ENCODE data around the gene MACROD2. TPM values are rescaled to one million over a fixed set of nuclear protein-coding genes. Genes with fewer than 3 reads are reported as not detected.

Gene MACROD2
- total and polyA plus RNA-seq, 4 donors: 0.66 to 10.5 (median 3.3) TPM

DNA sequence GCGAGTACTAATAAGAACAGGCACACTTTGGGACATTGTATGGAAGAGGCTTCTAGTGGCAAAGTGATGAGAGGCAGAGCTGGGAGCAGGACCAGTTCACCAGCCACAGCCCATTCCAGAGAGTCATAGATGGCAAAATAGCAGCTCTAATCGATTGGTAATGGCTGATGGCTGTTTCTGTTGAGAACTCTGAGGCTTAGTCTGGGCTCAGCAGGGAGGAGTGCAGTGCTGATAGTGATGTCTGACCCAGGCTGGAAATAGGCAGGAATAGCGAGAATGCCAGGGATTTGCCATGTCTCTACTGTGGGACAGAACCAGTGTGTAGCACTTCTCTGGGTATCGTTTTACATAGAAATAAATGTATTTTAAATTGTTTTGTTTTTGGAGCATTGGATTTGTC, 962.1 kb downstream of the MACROD2 start:
- Histone ChIP-seq H3K9me3 (ENCODE audit: control insufficient read depth in 4 of 4, low read length in 3 of 4) (no peaks in the 10 kb centered on the region), H3K9ac (ENCODE audit: low read depth in 1 of 2, low read length in 2 of 2) (no peak overlapping the region), H3K4me3 (ENCODE audit: low read depth in 1 of 3, low read length in 3 of 3) (no peak overlapping the region), H3K27ac (ENCODE audit: low read depth in 1 of 2, low read length in 2 of 2) (no peak overlapping the region), H3K4me1 (ENCODE audit: control insufficient read depth in 4 of 4, insufficient read depth in 4 of 4, low read length in 3 of 4) (peaks cover 0 to 2% (median 0%) of the 10 kb centered on the region in 4 donors), H3K36me3 (ENCODE audit: control insufficient read depth in 4 of 4, insufficient read depth in 3 of 4, low read depth in 1 of 4, low read length in 3 of 4) (no peaks in the 10 kb centered on the region), H3K27me3 (ENCODE audit: control insufficient read depth in 4 of 4, insufficient read depth in 4 of 4, low read length in 3 of 4) (no peaks in the 10 kb centered on the region)
- 87% methylated on average over 4 of the region's 4 CpGs for WGBS
- no peak for TF ChIP-seq NR2F2 (IDR thresholded peaks at IDR 0.05)
- no peak for DNase-seq (ENCODE audit: low spot score)

- no peak overlapping the region for H3K4me3 ChIP-seq (ENCODE audit: low read depth in 1 of 3, low read length in 3 of 3)
- no peaks in the 10 kb centered on the region for H3K9me3 ChIP-seq (ENCODE audit: control insufficient read depth in 4 of 4, low read length in 3 of 4)
- H3K9ac ChIP-seq (ENCODE audit: low read depth in 1 of 2, low read length in 2 of 2): no peak overlapping the region
- H3K27ac ChIP-seq (ENCODE audit: low read depth in 1 of 2, low read length in 2 of 2): no peak overlapping the region
- no peaks in the 10 kb centered on the region for H3K36me3 ChIP-seq (ENCODE audit: control insufficient read depth in 4 of 4, insufficient read depth in 3 of 4, low read depth in 1 of 4, low read length in 3 of 4)
- peaks cover 0 to 2% (median 0%) of the 10 kb centered on the region in 4 donors for H3K4me1 ChIP-seq (ENCODE audit: control insufficient read depth in 4 of 4, insufficient read depth in 4 of 4, low read length in 3 of 4)
- TF ChIP-seq HNF4A (conservative IDR thresholded peaks at IDR 0.05) (no peak), SP1 (IDR thresholded peaks at IDR 0.05) (no peak), NR2F2 (IDR thresholded peaks at IDR 0.05) (no peak), REST (IDR thresholded peaks at IDR 0.05) (no peak), FOXA2 (IDR thresholded peaks at IDR 0.05) (no peak), EGR1 (IDR thresholded peaks at IDR 0.05; ENCODE audit: low read depth in 2 of 2) (no peak), RAD21 (IDR thresholded peaks at IDR 0.05) (no peak), YY1 (IDR thresholded peaks at IDR 0.05) (no peak), GABPA (IDR thresholded peaks at IDR 0.05 in 1 of 2, conservative IDR thresholded peaks at IDR 0.05 in 1 of 2) (no peak), JUND (IDR thresholded peaks at IDR 0.05) (no peak)
- TF ChIP-seq, protein P1, sequence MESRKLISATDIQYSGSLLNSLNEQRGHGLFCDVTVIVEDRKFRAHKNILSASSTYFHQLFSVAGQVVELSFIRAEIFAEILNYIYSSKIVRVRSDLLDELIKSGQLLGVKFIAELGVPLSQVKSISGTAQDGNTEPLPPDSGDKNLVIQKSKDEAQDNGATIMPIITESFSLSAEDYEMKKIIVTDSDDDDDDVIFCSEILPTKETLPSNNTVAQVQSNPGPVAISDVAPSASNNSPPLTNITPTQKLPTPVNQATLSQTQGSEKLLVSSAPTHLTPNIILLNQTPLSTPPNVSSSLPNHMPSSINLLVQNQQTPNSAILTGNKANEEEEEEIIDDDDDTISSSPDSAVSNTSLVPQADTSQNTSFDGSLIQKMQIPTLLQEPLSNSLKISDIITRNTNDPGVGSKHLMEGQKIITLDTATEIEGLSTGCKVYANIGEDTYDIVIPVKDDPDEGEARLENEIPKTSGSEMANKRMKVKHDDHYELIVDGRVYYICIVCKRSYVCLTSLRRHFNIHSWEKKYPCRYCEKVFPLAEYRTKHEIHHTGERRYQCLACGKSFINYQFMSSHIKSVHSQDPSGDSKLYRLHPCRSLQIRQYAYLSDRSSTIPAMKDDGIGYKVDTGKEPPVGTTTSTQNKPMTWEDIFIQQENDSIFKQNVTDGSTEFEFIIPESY (IDR thresholded peaks at IDR 0.05): no peak
- TF ChIP-seq, protein P2, sequence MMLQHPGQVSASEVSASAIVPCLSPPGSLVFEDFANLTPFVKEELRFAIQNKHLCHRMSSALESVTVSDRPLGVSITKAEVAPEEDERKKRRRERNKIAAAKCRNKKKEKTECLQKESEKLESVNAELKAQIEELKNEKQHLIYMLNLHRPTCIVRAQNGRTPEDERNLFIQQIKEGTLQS (IDR thresholded peaks at IDR 0.05): no peak
- H3K27me3 ChIP-seq (ENCODE audit: control insufficient read depth in 4 of 4, insufficient read depth in 4 of 4, low read length in 3 of 4): no peaks in the 10 kb centered on the region
- no peak for DNase-seq (ENCODE audit: low spot score)
Observed at GRCh38 chr20:14958626-14959025, 963.3 kb downstream of the MACROD2 start.

All from liver (tissue), 9 donors.